Hematopoietic multipotent progenitor cell (in vitro differentiated cells): ENCODE data around the gene IL23A. TPM values are rescaled to one million over a fixed set of nuclear protein-coding genes. Genes with fewer than 3 reads are reported as not detected.
"Not testable (repeated sequence)": the region's sequence is repeated elsewhere in the genome, so short reads cannot be mapped to it uniquely, and the experiment has no call there.

Experiments
- DNase-seq, 3 donors: peaks; one replicate each; pipeline ENCODE4 v3.0.0-alpha.2; 2011 to 2015; ENCODE audit warnings: low read depth in 2 of 3, low spot score in 2 of 3
- total RNA-seq: library from RNA; depleted of rRNA; stranded (reverse); fragments of >200 nt; gene quantifications from one replicate; pipeline ENCODE4 v1.2.3, GENCODE V29; 2012

The IL23A gene
- total RNA-seq, 1 donor, result 0.81 TPM

- no peak for DNase-seq
Measured at GRCh38 chr12:56324206-56324605, 14.5 kb upstream of the IL23A start.

- no peak for DNase-seq
Measured at GRCh38 chr12:56326126-56326525, 12.6 kb upstream of the IL23A start.

DNA sequence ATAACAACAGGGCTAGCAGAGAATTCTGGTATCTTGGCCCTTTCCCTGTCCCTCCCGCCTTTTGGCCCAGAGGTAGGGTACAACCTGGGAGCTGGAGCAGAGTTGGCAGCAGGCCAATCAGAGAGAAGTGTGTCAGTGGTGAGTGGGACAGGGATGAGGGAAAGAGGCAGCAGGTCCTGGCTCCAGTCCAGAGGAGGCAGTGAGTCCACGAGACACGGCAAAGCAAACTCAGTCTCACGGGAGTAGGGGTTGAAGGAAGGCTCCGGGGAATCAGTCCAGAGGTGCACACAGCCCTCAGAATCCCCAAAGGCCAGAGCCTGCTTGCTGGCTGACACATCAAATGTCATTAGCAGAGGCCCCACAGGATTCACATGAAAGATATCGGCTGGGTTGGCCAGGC is 12.2 kb upstream of the IL23A start:
- no peak for DNase-seq

GRCh38 chr12:56330936-56331490 is 7.7 kb upstream of the IL23A start:
- no peak for DNase-seq

DNA sequence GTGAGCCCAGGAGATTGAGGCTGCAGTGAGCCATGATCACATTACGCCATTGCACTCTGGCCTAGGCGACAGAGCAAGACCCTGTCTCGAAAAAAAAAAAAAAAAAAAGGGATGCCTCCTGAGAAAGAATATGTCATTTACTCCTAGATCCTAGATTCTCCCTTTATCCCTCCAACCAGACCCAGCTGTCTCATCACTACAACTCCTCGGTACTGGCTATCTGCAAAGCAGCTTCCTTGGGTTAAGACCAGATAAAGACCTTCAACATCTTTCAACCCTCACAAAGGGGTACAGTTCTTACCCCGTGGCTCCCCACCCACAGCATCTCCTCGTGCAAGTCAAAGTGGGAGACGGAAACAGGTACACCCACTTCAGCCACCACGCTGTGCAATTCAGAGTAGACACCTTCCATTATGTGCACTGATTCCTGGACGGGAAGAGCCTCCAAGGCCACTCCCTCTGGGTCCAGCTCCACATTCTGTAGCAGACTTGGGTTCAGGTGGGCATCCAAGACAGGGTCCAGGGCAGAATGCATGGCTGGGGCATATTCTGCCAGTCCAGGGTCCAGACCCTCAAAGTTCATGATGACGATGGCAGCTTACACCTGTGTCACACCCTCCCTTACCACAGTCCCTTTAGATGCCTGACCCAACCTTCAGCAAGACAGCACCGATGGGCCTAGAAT is 6.0 kb upstream of the IL23A start:
- DNase-seq, result no peak

DNA sequence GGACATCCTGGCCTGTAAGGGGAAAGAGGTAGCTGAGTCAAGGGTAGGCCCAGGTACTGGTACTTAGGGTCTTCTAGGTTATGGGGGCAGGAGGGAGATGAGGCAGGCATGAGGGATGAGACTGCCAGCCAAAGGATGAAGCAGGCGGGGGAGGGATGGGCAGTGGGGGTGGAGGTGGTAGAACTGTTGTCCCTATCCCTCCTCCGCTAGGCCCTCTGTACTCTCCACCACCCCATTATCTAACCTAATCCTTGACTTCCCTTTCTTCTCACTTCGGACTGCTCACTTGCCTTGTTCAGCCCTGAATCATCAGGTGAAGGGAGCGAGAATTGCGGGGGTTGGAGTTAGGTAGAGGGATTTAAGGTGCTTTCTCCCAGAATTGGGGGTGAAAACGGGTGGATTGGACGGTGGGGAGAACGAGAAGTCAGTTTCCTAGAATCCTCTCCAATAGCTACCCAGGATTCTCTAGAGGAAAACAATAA is 5.4 kb upstream of the IL23A start:
- DNase-seq, result no peak

DNA sequence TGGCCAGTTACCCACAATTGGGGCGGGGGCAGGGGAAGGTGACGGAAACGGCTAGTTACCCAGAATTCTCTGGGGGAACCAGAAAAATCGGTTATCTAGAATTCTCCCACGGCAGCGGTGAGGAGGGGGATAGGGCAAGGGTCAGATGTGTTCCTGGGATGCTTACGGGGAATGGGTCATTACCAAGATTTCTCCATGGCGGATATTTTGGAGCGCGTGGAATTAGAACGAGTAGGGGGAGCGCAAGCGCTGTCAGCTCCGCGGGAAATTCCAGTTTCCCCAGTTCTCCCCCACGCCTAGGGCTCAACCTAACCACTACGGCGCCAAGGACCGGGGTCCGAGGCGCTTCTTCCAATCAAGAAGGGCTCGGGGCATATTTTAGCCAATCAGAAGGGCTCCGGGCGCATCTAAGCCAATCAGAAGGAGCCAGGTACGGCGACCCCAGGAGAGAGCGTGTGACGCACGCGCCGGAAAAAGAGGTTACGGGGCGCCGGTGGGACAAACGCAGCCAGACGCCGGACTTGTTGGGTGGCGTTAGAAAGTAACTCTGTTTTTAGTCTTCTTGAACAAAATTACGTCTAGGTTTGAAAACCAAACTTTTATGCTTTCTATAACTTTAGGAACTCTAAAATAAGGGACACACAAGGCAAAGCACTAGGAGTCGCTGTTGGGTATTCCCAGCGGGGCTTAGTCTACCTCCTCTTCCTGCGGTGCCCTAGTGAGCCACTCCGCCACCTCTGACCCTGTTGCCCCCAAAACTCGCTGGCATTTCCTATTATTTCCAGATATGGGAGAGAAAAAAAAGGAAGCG is 4.8 kb upstream of the IL23A start, which contains the start of gene PAN2:
PAN2 (minus strand) TSS at position 322 of the 811 bp plus-strand sequence. CDS start 906 bp downstream, outside the sequence.
- peak; percentile 91 to 98 (median 98) for DNase-seq

- DNase-seq, result no peak
Measured at GRCh38 chr12:56334490-56334793, 4.2 kb upstream of the IL23A start.

- DNase-seq, result not testable (repeated sequence)
Measured at GRCh38 chr12:56335527-56335926, 3.2 kb upstream of the IL23A start.

DNA sequence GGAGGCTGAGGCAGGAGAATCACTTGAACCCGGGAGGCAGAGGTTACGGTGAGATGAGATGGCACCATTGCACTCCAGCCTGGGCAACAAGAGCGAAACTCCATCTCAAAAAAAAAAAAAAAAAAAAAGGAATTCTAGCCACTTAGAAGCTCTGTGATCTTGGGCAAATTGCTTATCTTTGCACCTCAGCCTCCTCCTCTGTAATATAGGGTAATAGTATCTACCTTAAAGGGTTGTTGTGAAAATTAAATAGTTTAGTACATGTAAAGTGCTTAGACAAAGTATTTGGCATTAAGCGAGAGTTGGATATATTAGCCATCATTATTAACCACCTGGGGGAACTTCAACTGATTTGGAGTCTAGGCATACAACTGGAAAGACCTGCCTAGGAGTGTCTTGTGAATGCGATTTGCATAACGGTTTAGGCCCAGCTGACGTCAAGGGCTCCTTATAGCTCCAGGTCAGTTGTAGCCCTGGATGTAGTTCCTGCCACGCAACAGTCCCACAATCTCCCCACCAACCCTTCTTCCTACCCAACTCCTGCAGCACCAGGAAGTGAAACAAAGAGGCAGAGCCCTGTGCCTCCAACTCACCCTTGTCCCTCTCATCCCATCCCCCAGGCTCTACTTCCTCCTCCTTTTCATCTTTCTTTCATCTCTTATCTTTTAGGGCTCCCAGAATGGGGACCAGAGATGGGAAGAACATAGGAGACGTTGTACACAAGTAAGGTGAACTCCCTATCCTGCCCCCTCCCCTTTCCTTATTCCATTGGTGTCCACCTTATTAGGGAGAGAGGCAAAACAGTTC is 2.1 kb upstream of the IL23A start:
- no peak for DNase-seq

- DNase-seq, result no peak
Measured at GRCh38 chr12:56337753-56338251, 882 bp upstream of the IL23A start.

DNA sequence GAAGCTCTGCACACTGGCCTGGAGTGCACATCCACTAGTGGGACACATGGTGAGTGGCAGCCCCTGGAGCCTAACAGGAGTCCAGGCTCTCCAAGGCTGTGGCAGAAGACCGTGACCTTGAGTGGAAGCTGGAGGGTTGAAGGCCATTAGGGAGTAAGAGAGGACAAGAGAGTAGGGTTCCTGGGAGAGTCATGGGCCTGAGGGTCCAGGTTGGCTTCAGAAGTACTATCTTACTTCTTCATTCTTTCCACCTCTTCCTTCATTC is 406 bp downstream of the IL23A start:
- no peak for DNase-seq

GRCh38 chr12:56341616-56342015 is 2.9 kb downstream of the IL23A start:
- DNase-seq, result no peak

DNA sequence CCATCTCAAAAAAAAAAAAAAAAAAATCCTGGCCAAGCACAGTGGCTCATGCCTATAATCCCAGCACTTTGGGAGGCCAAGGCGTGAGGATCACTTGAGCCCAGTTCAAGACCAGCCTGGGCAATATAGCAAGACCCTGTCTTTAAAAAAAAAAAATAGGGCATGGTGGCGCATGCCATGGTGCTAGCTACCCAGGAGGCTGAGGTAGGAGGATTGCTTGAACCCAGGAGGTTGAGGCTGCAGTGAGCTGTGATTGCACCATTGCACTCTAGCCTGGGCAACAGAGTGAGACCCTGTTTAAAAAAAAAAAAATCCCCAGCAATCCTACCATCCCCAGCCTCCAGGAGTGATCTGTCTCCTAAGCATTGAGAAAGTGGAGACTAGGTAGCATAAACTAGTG is 3.6 kb downstream of the IL23A start:
- DNase-seq, result not testable (repeated sequence)

GRCh38 chr12:56346675-56347074 is 8.0 kb downstream of the IL23A start:
- no peak for DNase-seq

- DNase-seq, result not testable (repeated sequence)
Measured at GRCh38 chr12:56347255-56347654, 8.6 kb downstream of the IL23A start.

GRCh38 chr12:56348776-56349175 is 10.1 kb downstream of the IL23A start:
- DNase-seq, result no peak

GRCh38 chr12:56350662-56351061 is 12.0 kb downstream of the IL23A start:
- DNase-seq, result no peak

DNA sequence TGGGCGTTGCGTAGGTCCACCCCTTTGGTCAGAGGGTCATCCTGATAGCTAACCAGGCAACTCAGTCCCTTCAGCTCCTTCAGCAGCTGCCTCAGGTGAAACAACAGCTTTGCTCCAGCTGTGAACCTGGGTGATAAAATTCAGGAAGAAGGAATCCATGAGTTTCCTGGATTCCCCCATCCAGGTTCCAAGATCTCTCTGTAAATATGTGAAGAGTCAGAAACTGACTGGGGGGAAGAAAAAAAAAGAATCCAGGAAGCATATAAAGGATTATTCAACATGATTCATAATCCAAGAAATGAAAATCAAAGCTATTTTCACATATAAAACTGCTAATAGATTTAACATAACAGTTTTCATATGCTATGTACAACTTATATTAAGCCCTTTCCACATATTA is 12.6 kb downstream of the IL23A start:
- DNase-seq, result no peak

DNA sequence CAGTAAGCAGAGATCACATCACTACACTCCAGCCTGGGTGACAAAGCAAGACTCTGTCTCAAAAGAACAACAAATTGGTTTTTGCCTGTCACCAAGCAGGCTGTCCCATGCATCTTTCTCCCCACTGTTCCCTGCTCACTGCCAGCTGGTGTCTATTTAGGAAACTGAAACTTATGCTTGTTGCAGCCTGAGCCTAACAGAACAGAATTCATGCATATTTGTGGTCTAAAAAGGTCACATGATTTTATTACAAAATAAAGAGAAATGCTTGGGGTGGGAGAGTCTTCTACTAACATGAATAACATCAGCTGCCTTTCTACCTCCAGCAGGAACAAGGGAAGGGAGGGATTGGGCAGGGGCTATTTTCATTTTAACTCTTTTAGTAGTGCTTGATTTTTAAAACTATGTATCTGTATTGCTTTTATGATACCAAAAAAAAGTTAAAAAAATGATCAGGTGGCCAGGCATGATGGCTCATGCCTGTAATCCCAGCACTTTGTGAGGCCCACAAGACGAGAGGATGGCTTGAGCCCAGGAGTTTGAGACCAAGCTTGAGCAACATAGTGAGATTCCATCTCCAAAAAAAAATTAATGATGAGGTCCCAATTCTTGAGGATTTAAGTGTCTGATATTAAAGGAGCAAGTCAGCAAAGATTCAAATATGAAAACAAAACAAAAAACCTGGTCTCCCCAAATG is 20.3 kb downstream of the IL23A start:
- DNase-seq, result peak in 1 of 3 donors; percentile 36
